NT2/D1 (cell line): ENCODE results near the gene XPNPEP2.

Experiments used
- YY1 ChIP-seq: IDR thresholded peaks from 2 replicates; pipeline ENCODE4 v1.6.1; 2011; ENCODE audit not compliant: insufficient read length, insufficient read depth
- ZNF274 ChIP-seq: IDR thresholded peaks from 2 replicates; pipeline ENCODE4 v1.6.1; 2011; ENCODE audit warnings: mild to moderate bottlenecking, low read depth, low read length

DNA sequence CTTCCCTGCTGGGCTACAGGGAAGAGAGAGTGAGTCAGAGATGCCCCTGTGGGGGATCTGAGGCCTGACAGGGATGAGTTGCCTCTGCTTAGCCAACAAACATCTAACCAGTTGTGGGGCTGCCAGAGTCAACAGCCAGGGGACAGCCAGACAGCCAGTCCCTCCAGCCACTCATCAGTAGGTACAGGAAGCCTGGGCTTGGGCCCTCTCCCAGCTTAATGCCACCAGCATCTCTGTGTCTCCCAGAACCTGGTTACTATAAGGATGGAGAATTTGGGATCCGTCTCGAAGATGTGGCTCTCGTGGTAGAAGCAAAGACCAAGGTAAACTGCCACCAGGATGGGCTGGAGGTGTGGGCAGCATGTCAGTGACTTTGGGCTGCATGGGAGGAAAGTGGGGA, 23.7 kb downstream of the XPNPEP2 start:
- TF ChIP-seq YY1 (no peak), ZNF274 (no peak)
